Activated CD8-positive, alpha-beta T cell treated with anti-CD3 and anti-CD28 coated beads, Interleukin-2, amount 10 ng/mL, durations not matched to agents 7 days and 5 days (primary cell): Measurements from ENCODE around the gene HLA-DPB1. TPM values are rescaled to one million over a fixed set of nuclear protein-coding genes. Genes with fewer than 3 reads are reported as not detected.

Experiments
- total RNA-seq, 2 experiments: library from RNA; stranded (reverse); gene quantifications; one replicate each; pipeline ENCODE4 v1.2.3, GENCODE V29; 2021

Gene HLA-DPB1
- total RNA-seq, 2 experiments from 2014 or later, result 21.0 to 22.8 TPM

Other genes starting within 250 kb of the HLA-DPB1 start
- 100 to 1,000 TPM; 145 to 159 TPM for gene TAP2, start 237.3 kb upstream of the HLA-DPB1 start, total RNA-seq
- gene PSMB8, start 231.9 kb upstream of the HLA-DPB1 start, total RNA-seq, result 100 to 1,000 TPM; 385 to 397 TPM
- gene TAP1, start 222.3 kb upstream of the HLA-DPB1 start, total RNA-seq, result 100 to 1,000 TPM; 319 to 328 TPM
- gene PSMB9, start 221.8 kb upstream of the HLA-DPB1 start, total RNA-seq, result 100 to 1,000 TPM; 319 to 325 TPM
- gene HLA-DMB, start 135.0 kb upstream of the HLA-DPB1 start, total RNA-seq, result 10 to 100 TPM; 14.4 to 14.7 TPM
- gene HLA-DMA, start 122.9 kb upstream of the HLA-DPB1 start, total RNA-seq, result 10 to 100 TPM; 28.6 to 30.5 TPM
- 100 to 1,000 TPM; 299 to 313 TPM for gene BRD2, start 107.4 kb upstream of the HLA-DPB1 start, total RNA-seq
- gene HLA-DOA, start 66.4 kb upstream of the HLA-DPB1 start, total RNA-seq, result 1 to 10 TPM; 3.3 to 4.2 TPM
- 10 to 100 TPM; 39.1 to 40.0 TPM for gene HLA-DPA1, start 2.3 kb upstream of the HLA-DPB1 start, total RNA-seq
- under 1 TPM; 0.71 to 0.83 TPM for gene COL11A2, start 116.5 kb downstream of the HLA-DPB1 start, total RNA-seq
- gene RXRB, start 124.7 kb downstream of the HLA-DPB1 start, total RNA-seq, result 10 to 100 TPM; 33.5 to 34.5 TPM
- 10 to 100 TPM; 45.6 to 50.8 TPM for gene SLC39A7, start 124.9 kb downstream of the HLA-DPB1 start, total RNA-seq
- 10 to 100 TPM; 13.9 to 14.1 TPM for gene HSD17B8, start 128.7 kb downstream of the HLA-DPB1 start, total RNA-seq
- 10 to 100 TPM; 39.8 to 44.6 TPM for gene RING1, start 132.5 kb downstream of the HLA-DPB1 start, total RNA-seq
- gene VPS52, start 195.9 kb downstream of the HLA-DPB1 start, total RNA-seq, result 10 to 100 TPM; 59.3 to 59.5 TPM
- 1,000 to 10,000 TPM; 2,792 to 2,813 TPM for gene RPS18, start 196.1 kb downstream of the HLA-DPB1 start, total RNA-seq
- gene B3GALT4, start 201.1 kb downstream of the HLA-DPB1 start, total RNA-seq, result 10 to 100 TPM; 12.2 to 12.8 TPM
- gene WDR46, start 213.2 kb downstream of the HLA-DPB1 start, total RNA-seq, result 10 to 100 TPM; 66.7 to 68.9 TPM
- 10 to 100 TPM; 72.0 to 78.4 TPM for gene PFDN6, start 213.6 kb downstream of the HLA-DPB1 start, total RNA-seq
- gene RGL2, start 223.0 kb downstream of the HLA-DPB1 start, total RNA-seq, result 10 to 100 TPM; 50.8 to 58.2 TPM
- gene TAPBP, start 238.1 kb downstream of the HLA-DPB1 start, total RNA-seq, result 100 to 1,000 TPM; 245 to 252 TPM
- gene ZBTB22, start 241.8 kb downstream of the HLA-DPB1 start, total RNA-seq, result 10 to 100 TPM; 10.7 to 11.1 TPM
- 100 to 1,000 TPM; 112 to 114 TPM for gene DAXX, start 247.0 kb downstream of the HLA-DPB1 start, total RNA-seq